ENCODE data around the gene TRAF4.

The TRAF4 gene

GRCh38 chr17:28743243-28744103, at the start of gene TRAF4:
TRAF4 (plus strand) TSS chr17:28744011; CDS start chr17:28744113, 102 bp downstream.
- H3K4me3 ChIP-seq (ENCODE audit: control insufficient read depth, low read depth, low read length), result peak within 1 kb of the TSS; percentile 85
- peak; percentile 79 for DNase-seq (ENCODE audit: low read depth)
- no peak for TF ChIP-seq CTCF (conservative IDR thresholded peaks at IDR 0.05; ENCODE audit: control insufficient read depth, insufficient read depth, low read depth, low read length)

- no peak overlapping the region for H3K4me3 ChIP-seq (ENCODE audit: control insufficient read depth, low read depth, low read length)
- peak; percentile 37 for DNase-seq (ENCODE audit: low read depth)
- no peak for TF ChIP-seq CTCF (conservative IDR thresholded peaks at IDR 0.05; ENCODE audit: control insufficient read depth, insufficient read depth, low read depth, low read length)
Observed at GRCh38 chr17:28698253-28698941, 45.4 kb upstream of the TRAF4 start.

GRCh38 chr17:28700278-28700677, 43.5 kb upstream of the TRAF4 start:
- no peak overlapping the region for H3K4me3 ChIP-seq (ENCODE audit: control insufficient read depth, low read depth, low read length)
- TF ChIP-seq CTCF (conservative IDR thresholded peaks at IDR 0.05; ENCODE audit: control insufficient read depth, insufficient read depth, low read depth, low read length), result no peak
- no peak for DNase-seq (ENCODE audit: low read depth)

GRCh38 chr17:28700830-28701492, 42.9 kb upstream of the TRAF4 start:
- TF ChIP-seq CTCF (conservative IDR thresholded peaks at IDR 0.05; ENCODE audit: control insufficient read depth, insufficient read depth, low read depth, low read length), result no peak
- no peak for DNase-seq (ENCODE audit: low read depth)
- no peak overlapping the region for H3K4me3 ChIP-seq (ENCODE audit: control insufficient read depth, low read depth, low read length)

GRCh38 chr17:28702026-28702751, 41.6 kb upstream of the TRAF4 start:
- no peak for TF ChIP-seq CTCF (conservative IDR thresholded peaks at IDR 0.05; ENCODE audit: control insufficient read depth, insufficient read depth, low read depth, low read length)
- no peak for DNase-seq (ENCODE audit: low read depth)
- H3K4me3 ChIP-seq (ENCODE audit: control insufficient read depth, low read depth, low read length), result no peak overlapping the region

- no peak for TF ChIP-seq CTCF (conservative IDR thresholded peaks at IDR 0.05; ENCODE audit: control insufficient read depth, insufficient read depth, low read depth, low read length)
- no peak overlapping the region for H3K4me3 ChIP-seq (ENCODE audit: control insufficient read depth, low read depth, low read length)
- DNase-seq (ENCODE audit: low read depth), result no peak
Observed at GRCh38 chr17:28702752-28703150, 41.1 kb upstream of the TRAF4 start.

Data from fibroblast of mammary gland (primary cell).